Fibroblast of skin of right quadriceps (primary cell): ENCODE data around the gene MRI1.
"Not testable (repeated sequence)": the region's sequence is repeated elsewhere in the genome, so short reads cannot be mapped to it uniquely, and the experiment has no call there.

Experiments used
- DNase-seq: peaks from one replicate; pipeline ENCODE4 v3.0.0-alpha.2; 2013

MRI1 gene

DNA sequence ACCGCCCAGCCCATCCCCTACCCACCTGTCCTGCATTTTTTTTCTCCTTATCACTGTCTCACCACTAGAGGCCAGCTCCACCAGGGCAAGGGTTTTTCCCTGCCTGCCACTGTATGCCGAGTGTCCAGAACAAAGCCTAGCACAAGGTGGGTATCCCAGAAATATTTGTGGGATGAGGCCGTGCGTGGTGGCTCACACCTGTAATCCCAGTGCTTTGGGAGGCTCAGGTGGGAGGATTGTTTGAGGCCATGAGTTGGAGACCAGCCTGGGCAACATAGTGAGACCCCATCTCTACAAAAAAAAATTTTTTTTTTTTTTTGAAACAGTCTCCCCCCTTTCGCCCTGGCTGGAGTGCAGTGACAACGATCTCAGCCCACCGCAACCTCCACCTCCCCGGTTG is 2.9 kb upstream of the MRI1 start:
- DNase-seq, result no peak

- no peak for DNase-seq
Measured at GRCh38 chr19:13762635-13763235, 1.6 kb upstream of the MRI1 start.

- no peak for DNase-seq
Measured at GRCh38 chr19:13763265-13763664, 1.1 kb upstream of the MRI1 start.

DNA sequence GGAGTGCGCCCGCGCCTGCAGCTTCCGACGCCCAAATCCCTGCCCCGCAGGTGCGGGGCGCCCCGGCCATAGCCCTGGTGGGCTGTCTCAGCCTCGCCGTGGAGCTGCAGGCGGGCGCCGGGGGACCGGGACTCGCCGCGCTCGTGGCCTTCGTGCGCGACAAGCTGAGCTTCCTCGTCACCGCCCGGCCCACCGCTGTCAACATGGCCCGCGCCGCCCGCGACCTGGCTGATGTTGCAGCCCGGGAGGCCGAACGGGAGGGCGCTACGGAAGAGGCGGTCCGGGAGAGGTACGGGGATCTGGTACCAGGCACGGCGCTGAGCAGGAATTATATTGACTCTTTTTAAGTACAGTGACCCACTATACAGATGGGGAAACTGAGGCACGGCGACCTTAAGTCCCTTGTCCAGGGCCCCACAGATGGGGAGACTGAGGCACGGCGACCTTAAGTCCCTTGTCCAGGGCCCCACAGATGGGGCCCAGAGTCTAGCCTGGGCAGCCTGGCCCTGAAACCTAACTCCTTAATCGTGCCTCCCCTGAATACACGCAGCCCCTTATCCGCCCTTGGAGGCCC is 586 bp downstream of the MRI1 start:
- DNase-seq, result no peak

DNA sequence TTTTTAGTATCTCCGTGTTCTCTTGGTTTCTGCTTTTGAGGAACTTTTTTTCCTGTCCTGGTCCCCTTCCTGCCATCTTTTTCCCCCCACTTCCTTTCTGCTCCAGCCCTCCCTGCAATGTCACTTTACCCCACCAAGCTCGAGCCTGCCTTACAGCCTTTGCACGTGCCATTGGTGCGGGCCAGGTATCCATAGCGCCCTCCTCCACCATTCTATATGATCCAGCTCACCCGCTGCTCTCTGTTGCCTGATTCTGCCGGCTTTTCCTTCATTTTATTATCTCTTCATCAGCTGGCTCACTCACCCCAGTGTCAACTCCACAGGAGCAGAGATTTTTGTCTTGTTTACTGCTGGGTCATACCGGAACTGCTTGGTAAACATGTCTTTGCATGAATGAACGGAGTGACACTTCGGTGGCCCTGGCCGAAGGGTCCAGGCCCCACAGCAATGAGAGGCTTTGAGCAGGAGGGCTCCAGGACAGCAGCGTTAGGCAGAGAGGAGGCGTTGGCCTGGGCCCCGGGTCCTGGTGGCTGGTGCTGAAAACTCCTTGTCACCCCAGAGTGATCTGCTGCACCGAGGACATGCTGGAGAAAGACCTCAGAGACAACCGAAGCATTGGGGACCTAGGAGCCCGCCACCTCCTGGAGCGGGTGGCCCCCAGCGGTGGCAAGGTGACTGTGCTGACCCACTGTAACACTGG is 1.2 kb downstream of the MRI1 start:
- no peak for DNase-seq

DNA sequence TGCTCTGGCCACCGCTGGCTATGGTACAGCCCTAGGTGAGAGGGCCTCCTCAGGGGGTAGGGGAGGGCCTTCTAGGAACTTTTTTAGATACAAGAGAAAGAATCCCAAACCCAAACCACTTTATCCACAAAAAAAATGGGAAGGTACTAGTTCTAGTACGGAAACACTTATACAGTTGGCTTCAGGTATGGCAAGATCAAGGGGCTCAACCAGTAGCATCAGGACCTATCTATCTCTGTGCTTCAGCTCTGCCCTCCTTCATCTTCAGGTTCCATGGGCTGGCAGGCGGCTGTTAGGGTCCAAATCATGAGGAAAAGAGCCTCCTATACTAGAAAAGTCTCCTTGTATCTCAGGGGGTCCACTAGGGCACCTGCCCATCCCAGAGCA is 1.8 kb downstream of the MRI1 start:
- no peak for DNase-seq

GRCh38 chr19:13768510-13768909 is 4.2 kb downstream of the MRI1 start:
- DNase-seq, result no peak

- no peak for DNase-seq
Measured at GRCh38 chr19:13770013-13770635, 5.8 kb downstream of the MRI1 start.

DNA sequence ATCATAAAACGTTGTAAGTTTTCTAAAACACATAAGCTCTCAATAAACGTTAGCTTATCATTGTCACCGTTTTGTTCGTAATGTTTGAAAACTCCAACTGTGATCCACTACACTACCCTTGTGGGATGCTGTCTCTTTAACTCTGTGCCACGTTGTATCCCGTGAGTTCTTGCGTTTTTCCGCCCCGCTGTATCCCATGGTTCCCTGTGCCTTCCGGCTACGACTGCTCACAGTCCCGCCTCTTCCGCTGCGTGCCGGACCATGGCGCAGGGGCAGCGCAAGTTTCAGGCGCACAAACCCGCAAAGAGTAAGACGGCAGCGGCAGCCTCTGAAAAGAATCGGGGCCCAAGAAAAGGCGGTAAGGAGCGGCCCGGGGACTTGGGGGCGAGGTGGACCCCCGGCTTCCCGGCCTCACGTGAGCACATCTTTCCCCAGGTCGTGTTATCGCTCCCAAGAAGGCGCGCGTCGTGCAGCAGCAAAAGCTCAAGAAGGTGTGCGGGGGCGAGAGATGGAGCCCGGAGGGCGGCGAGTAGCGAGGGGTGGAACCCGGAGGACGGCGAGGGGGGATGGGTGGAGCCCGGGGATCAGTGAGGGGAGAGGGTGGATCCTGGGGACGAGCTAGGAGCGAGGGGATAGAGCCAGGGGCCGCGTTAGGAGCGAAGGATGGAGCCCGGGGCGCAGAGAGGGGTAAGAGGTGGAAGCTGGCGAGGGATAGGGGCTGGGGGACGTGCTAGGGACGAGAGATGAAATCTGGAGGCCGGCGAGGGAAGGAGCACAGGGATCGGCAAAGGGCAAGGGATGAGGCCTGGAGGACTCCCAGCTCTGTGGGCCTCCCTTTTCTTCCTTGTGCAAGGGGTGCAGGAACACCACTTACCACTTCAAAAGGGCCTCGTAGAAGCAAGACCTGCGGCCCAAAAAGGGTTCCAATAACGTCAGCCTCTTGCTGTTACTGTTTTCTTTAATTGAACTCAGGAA is 10.2 kb downstream of the MRI1 start, which contains the start of gene C19orf53:
Gene C19orf53 (plus strand): TSS at position 240 of the 975 bp plus-strand sequence. CDS start 22 bp downstream, at position 262.
- peak; percentile 89 for DNase-seq

DNA sequence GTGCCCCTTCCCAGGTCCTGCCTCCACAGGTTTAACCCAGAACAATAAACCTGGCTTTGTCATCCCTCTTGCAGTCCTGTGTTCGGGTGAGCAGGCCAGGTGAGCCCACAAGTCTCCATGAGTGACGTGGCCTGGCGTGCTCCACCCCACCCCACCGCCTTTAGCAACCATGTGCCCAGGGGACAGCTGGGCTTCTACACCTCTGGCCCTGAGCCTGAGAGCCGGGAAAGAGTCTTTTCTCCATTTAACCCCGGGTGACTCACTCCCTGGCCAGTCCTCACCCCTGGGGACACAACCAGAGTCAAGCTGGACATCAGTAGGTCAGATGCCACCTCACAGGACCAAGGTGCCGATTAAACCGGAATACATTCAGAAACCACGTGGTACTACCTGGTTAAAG is 14.1 kb downstream of the MRI1 start:
- DNase-seq, result no peak

- no peak for DNase-seq
Measured at GRCh38 chr19:13778847-13779246, 14.5 kb downstream of the MRI1 start.

DNA sequence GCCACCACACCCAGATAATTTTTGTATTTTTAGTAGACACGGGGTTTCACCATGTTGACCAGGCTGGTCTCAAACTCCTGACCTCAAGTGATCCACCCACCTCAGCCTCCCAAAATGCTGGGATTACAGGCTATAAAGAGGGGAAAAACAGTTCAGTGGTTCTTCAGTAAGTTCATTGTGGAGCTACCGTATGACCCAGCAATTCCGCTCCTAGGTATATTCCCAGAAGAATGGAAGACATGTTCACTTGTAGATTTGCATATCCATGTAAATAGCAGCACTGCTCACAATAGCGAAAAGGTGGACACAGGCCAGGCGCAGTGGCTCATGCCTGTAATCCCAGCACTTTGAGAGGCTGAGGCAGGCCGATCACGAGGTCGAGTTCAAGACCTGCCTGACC is 15.5 kb downstream of the MRI1 start:
- not testable (repeated sequence) for DNase-seq

DNA sequence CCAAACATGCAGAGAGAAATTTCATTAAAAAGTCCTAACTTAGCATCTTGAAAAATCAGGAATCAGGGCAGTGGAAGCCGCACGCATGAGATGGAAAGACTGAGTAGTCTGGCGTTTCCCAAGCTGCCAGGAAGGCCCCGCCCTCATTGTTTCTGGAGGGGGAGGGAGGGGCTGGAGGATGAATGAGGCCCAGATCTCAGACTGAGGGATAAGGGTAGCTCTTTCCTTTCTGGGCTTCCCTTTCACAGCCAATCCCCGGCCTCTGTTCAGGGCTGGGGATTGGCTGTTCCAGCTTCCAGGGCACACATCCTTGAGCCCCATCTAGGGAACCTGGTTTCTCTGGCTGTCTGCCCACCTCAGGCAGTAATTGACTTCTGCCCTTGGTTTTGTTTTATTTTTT is 17.2 kb downstream of the MRI1 start:
- DNase-seq, result peak; percentile 91

DNA sequence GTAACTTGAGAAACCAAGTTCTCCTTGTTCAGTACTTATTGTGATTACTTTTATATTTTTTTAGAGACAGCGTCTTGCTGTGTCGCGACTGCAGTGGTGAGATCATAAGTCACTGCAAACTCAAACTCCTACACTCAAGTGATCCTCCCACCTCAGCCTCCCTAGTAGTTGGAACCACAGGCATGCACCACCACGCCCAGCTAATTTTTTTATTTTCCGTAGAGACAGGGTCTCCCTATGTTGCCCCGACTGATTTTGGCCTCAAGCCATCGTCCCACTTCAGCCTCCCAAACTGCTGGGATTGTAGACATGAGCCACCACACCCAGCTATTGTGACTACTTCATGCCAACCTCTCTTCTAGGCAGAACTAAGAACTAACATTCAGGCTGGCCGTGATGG is 18.2 kb downstream of the MRI1 start:
- no peak for DNase-seq

- no peak for DNase-seq
Measured at GRCh38 chr19:13783565-13784500, 19.5 kb downstream of the MRI1 start.

GRCh38 chr19:13784731-13785452 is 20.6 kb downstream of the MRI1 start:
- peak; percentile 68 for DNase-seq

DNA sequence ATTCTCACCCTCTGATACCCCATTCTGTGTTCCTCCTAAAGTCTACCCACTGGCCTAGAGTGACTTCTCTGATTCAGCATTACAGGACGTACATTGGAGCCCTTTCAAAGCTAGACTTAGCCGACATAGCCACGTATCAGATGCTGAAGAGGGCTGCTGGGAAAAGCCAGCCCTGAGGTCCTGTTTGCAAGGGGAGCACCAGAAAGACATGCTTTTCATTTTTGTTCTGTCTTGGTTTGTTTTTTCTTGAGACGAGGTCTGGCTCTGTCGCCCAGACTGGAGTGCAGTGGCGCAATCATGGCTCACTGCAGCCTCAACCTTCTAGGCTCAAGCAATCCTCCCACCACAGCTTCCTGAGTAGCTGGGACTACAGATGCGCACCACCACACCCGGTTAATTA is 24.7 kb downstream of the MRI1 start:
- DNase-seq, result peak; percentile 73

DNA sequence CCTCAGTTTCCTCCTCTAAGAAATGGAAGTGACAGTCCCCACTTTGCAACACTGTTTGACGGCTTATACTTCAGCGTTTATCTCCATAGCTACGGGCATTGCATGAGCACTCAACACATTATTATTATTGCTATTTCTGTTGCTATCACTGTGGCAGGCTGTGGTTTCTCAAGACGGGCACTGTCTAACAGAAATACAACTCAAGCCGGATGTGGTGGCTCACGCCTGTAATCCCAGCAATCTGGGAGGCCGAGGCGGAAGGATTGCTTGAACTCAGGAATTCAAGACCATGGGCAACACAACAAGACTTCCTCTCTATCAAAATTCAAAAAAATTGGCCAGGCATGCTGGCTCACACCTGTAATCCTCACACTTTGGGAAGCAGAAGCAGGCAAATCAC is 26.0 kb downstream of the MRI1 start:
- DNase-seq, result peak; percentile 36

DNA sequence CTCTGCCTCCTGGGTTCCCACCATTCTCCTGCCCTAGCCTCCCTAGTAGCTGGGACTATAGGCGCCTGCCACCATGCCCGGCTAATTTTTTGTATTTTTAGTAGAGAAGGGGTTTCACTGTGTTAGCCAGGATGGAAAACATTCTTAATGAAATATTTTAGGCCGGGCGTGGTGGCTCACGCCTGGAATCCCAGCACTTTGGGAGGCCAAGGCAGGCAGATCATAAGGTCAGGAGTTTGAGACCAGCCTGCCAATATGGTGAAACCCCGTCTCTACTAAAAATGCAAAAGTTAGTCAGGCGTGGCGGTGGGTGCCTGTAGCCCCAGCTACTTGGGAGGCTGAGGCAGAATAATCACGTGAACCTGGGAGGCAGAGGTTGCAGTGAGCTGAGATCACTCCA is 29.0 kb downstream of the MRI1 start:
- DNase-seq, result not testable (repeated sequence)

DNA sequence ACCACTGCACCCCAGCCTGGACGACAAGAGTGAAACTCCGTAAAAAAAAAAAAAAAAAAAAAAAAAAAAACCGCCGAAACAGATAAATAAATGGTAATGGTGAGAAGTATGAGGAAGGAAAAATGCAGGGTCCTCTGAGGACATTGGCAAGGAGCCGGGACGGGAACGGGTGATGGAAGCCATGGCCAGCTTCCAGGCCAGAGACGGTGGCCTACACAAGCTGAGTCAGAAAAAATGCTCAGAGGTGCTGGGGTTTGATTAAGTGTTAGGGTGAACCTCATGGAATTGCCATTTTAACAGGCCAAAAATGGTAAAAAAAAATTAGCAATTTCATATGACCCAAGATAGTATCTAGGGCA is 30.1 kb downstream of the MRI1 start:
- peak; percentile 97 for DNase-seq
